Tibial nerve (tissue), 4 donors: ENCODE results near the gene TBCD. TPM values are rescaled to one million over a fixed set of nuclear protein-coding genes. Genes with fewer than 3 reads are reported as not detected.

Source experiments
- DNase-seq, 2 donors: peaks; one replicate each; pipeline ENCODE4 v3.0.0-alpha.2; 2019; ENCODE audit warnings: low spot score in 2 of 2
- H3K27ac ChIP-seq, 4 donors: fragments of 200-600 bp; sonication (generic) in 3 of 4; one replicate each; pipeline ENCODE4 v1.5.1; 2017 to 2019; ENCODE audit warnings: mild to moderate bottlenecking in 1 of 4
- H3K27me3 ChIP-seq, 2 donors: fragments of 200-600 bp; sonication (generic) in 1 of 2; one replicate each; pipeline versions ENCODE4 v1.5.1 to v1.6.0; 2017 to 2019
- H3K36me3 ChIP-seq, 3 donors: fragments of 200-600 bp; sonication (generic); one replicate each; pipeline ENCODE4 v1.5.1; 2018 to 2019
- H3K4me1 ChIP-seq, 4 donors: fragments of 200-600 bp; sonication (generic) in 3 of 4; one replicate each; pipeline ENCODE4 v1.5.1; 2017 to 2019
- H3K4me3 ChIP-seq, 4 donors: fragments of 200-600 bp; sonication (generic) in 3 of 4; one replicate each; pipeline ENCODE4 v1.5.1; 2017 to 2019; ENCODE audit warnings: mild to moderate bottlenecking in 1 of 4, moderate library complexity in 1 of 4
- H3K9me3 ChIP-seq, 4 donors: fragments of 200-600 bp; sonication (generic) in 3 of 4; one replicate each; pipeline ENCODE4 v1.5.1; 2017 to 2019
- CTCF ChIP-seq, 5 experiments: fragments of 200-600 bp in 3 of 5; fragments of 450-650 bp in 2 of 5; sonication (generic) in 3 of 5; IDR thresholded peaks; one replicate each; pipeline ENCODE4 v1.5.1; 2016 to 2019; ENCODE audit warnings: antibody characterized with exemption in 5 of 5, mild to moderate bottlenecking in 3 of 5, moderate library complexity in 2 of 5
- EP300 ChIP-seq, 2 donors: sonication (generic); formaldehyde crosslinking; IDR thresholded peaks; one replicate each; pipeline ENCODE4 v1.6.1; 2017; ENCODE audit warnings: antibody characterized with exemption in 2 of 2, mild to moderate bottlenecking in 1 of 2
- POLR2A ChIP-seq, 2 donors: fragments of 450-650 bp; IDR thresholded peaks; one replicate each; pipeline ENCODE4 v1.6.1; 2017; ENCODE audit warnings: antibody characterized with exemption in 2 of 2, mild to moderate bottlenecking in 2 of 2, moderate library complexity in 2 of 2
- whole genome bisulfite sequencing, 2 donors: methylation state at CpG; one replicate each; pipeline ENCODE4 v1.1.5; 2018; 5-methylcytosine and 5-hydroxymethylcytosine counted together
- total RNA-seq, 4 donors: library from RNA; depleted of rRNA; stranded (reverse); fragments of >200 nt; gene quantifications; one replicate each; pipeline ENCODE4 v1.1.0, GENCODE V29; 2016

Gene TBCD
- total RNA-seq, 4 donors from 2014 or later: 42.6 to 115 (median 87.9) TPM

- Histone ChIP-seq H3K9me3 (no peaks in the 10 kb centered on the region), H3K4me3 (no peak overlapping the region), H3K36me3 (peaks cover 0 to 50% (median 0%) of the 10 kb centered on the region in 3 donors), H3K27me3 (no peaks in the 10 kb centered on the region), H3K27ac (no peak overlapping the region), H3K4me1 (peaks cover 0 to 27% (median 7%) of the 10 kb centered on the region in 4 donors)
- whole genome bisulfite sequencing, 2 donors: 92 to 96% methylated on average over 24 of the region's 24 CpGs
- no peak for TF ChIP-seq POLR2A (IDR thresholded peaks at IDR 0.05)
- no peak for TF ChIP-seq EP300 (IDR thresholded peaks at IDR 0.05)
- no peak for DNase-seq
Observed at GRCh38 chr17:82897514-82898249, 145.8 kb downstream of the TBCD start.

DNA sequence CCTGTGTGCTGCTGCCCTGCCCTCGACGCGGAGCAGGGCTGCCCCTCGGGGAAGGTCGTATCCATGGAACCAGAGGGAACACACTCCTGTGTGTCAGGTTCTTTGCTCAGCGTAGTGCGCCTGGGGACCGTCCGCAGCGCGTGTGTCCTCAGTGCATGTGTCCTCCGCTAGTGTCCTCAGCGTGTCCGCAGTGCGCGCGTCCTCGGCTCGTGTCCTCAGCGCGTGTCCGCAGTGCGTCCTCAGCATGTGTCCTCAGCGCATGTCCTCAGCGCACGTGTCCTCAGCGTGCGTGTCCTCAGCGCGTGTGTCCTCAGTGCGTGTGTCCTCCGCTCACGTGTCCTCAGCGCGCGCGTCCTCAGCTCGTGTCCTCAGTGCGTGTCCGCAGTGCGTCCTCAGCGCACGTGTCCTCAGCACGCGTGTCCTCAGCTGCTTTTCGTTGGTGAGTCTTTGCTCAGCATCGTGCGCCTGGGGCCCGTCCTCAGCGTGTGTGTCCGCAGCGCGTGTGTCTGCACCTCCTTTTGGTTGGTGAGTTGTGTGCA, 147.2 kb downstream of the TBCD start:
- no peak for DNase-seq
- TF ChIP-seq CTCF (IDR thresholded peaks at IDR 0.05) (no peak), EP300 (IDR thresholded peaks at IDR 0.05) (no peak), POLR2A (IDR thresholded peaks at IDR 0.05) (no peak)
- 95 to 96% methylated on average over 52 to 53 of the region's 53 CpGs for WGBS, 2 donors
- peaks cover 0 to 58% (median 0%) of the 10 kb centered on the region in 3 donors for H3K36me3 ChIP-seq
- H3K27me3 ChIP-seq: no peaks in the 10 kb centered on the region
- H3K4me1 ChIP-seq: peaks cover 0 to 16% (median under 1%) of the 10 kb centered on the region in 4 donors
- H3K9me3 ChIP-seq: no peaks in the 10 kb centered on the region
- no peak overlapping the region for H3K4me3 ChIP-seq
- H3K27ac ChIP-seq: no peak overlapping the region

DNA sequence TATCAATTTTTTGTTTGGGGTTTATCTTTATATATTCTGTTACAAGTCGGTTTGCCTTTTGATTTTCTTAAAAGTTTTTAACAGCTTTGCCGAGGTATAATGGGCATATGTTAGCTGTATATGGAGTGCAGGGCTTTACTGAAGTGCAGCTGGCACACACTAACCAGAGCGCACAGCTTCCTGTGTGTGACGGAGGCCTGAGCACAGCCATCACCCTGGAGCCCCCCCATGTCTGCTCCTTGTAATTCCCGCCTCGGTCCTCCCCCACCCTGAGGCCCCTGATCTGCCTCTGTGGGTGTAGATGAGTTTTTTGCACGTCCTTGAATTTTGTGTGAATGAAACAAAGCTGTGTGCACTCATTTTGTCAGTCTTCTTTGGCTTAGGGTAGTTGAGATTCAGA, 148.1 kb downstream of the TBCD start:
- Histone ChIP-seq H3K4me3 (no peak overlapping the region), H3K27me3 (no peaks in the 10 kb centered on the region), H3K36me3 (peaks cover 0 to 63% (median 0%) of the 10 kb centered on the region in 3 donors), H3K27ac (no peak overlapping the region), H3K4me1 (peaks cover 0 to 13% (median 0%) of the 10 kb centered on the region in 4 donors), H3K9me3 (no peaks in the 10 kb centered on the region)
- DNase-seq: no peak
- 62 to 64% methylated on average over 7 of the region's 7 CpGs for WGBS, 2 donors
- TF ChIP-seq CTCF (IDR thresholded peaks at IDR 0.05) (no peak), EP300 (IDR thresholded peaks at IDR 0.05) (no peak), POLR2A (IDR thresholded peaks at IDR 0.05) (no peak)

GRCh38 chr17:82900741-82901140, 148.9 kb downstream of the TBCD start:
- Histone ChIP-seq H3K36me3 (peaks cover 0 to 60% (median 0%) of the 10 kb centered on the region in 3 donors), H3K4me1 (peaks cover 0 to 13% (median 0%) of the 10 kb centered on the region in 4 donors), H3K27ac (peak overlapping the region in 2 of 4 donors; percentile 26 to 35), H3K27me3 (no peaks in the 10 kb centered on the region), H3K9me3 (no peaks in the 10 kb centered on the region), H3K4me3 (peak overlapping the region in 1 of 4 donors; percentile 31)
- no peak for TF ChIP-seq EP300 (IDR thresholded peaks at IDR 0.05)
- TF ChIP-seq POLR2A (IDR thresholded peaks at IDR 0.05): no peak
- no peak for TF ChIP-seq CTCF (IDR thresholded peaks at IDR 0.05)
- no peak for DNase-seq
- WGBS, 2 donors: 70 to 78% methylated on average over 19 of the region's 19 CpGs

DNA sequence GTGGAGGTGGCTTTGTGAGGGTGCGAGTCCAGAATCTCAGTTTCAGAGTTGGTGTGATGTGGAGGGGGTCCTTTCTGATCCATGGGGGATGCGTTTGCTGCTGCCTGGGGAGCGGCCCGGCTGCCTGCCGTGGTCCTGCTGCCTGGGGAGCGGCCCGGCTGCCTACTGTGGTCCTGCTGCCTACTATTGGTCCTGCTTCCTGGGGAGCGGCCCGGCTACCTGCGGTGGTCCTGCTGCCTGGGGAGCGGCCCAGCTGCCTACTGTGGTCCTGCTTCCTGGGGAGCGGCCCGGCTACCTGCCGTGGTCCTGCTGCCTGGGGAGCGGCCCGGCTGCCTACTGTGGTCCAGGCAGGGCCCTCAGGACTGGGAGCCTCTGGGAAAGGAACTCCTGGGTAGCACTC, 149.5 kb downstream of the TBCD start:
- no peaks in the 10 kb centered on the region for H3K27me3 ChIP-seq
- no peak overlapping the region for H3K4me3 ChIP-seq
- no peak for TF ChIP-seq CTCF (IDR thresholded peaks at IDR 0.05)
- no peak for TF ChIP-seq EP300 (IDR thresholded peaks at IDR 0.05)
- no peak for TF ChIP-seq POLR2A (IDR thresholded peaks at IDR 0.05)
- no peak for DNase-seq
- no peaks in the 10 kb centered on the region for H3K9me3 ChIP-seq
- peaks cover 0 to 13% (median 0%) of the 10 kb centered on the region in 4 donors for H3K4me1 ChIP-seq
- H3K36me3 ChIP-seq: peaks cover 0 to 61% (median 0%) of the 10 kb centered on the region in 3 donors
- no peak overlapping the region for H3K27ac ChIP-seq
- WGBS, 2 donors: 90 to 95% methylated on average over 16 of the region's 16 CpGs
